Activated CD4-positive, alpha-beta memory T cell treated with anti-CD3 and anti-CD28 coated beads, Interleukin-2, amount 10 ng/mL, durations not matched to agents 7 days and 5 days (primary cell): ENCODE results near the gene NAA15. TPM values are rescaled to one million over a fixed set of nuclear protein-coding genes. Genes with fewer than 3 reads are reported as not detected.
"Not testable (repeated sequence)": the region's sequence is repeated elsewhere in the genome, so short reads cannot be mapped to it uniquely, and the experiment has no call there.

Experiments used
- CTCF ChIA-PET: fragments of 350-600 bp; sonication (Branson Sonifier 250); formaldehyde crosslinking; loops from one replicate; lab custom pipeline; 2021; ENCODE audit warnings: antibody characterized with exemption, inconsistent platforms; lab: Charles Lee
- POLR2A ChIA-PET: fragments of 350-600 bp; sonication (Branson Sonifier 250); formaldehyde crosslinking; loops from one replicate; lab custom pipeline; 2021; ENCODE audit warnings: antibody characterized with exemption; lab: Charles Lee
- DNase-seq: peaks from one replicate; pipeline ENCODE4 v3.0.0-alpha.2; 2020
- H3K27ac Mint-ChIP-seq: one replicate; pipeline ENCODE4 v1.8.0; 2021; ENCODE audit warnings: mild to moderate bottlenecking, mixed read lengths
- H3K27me3 Mint-ChIP-seq: one replicate; pipeline ENCODE4 v1.8.0; 2021; ENCODE audit warnings: mixed read lengths
- H3K36me3 Mint-ChIP-seq: one replicate; pipeline ENCODE4 v1.8.0; 2021; ENCODE audit warnings: low read depth, mixed read lengths
- H3K4me1 Mint-ChIP-seq: one replicate; pipeline ENCODE4 v1.8.0; 2021; ENCODE audit warnings: mixed read lengths
- H3K4me3 Mint-ChIP-seq: one replicate; pipeline ENCODE4 v1.8.0; 2021; ENCODE audit warnings: mild to moderate bottlenecking, mixed read lengths
- H3K9me3 Mint-ChIP-seq: one replicate; pipeline ENCODE4 v1.8.0; 2021; ENCODE audit warnings: mixed read lengths
- total RNA-seq, 2 experiments: library from RNA; stranded (reverse); gene quantifications; one replicate each; pipeline ENCODE4 v1.2.3, GENCODE V29; 2021

The NAA15 gene
- total RNA-seq, 2 experiments from 2014 or later, result 45.7 to 52.5 TPM

DNA sequence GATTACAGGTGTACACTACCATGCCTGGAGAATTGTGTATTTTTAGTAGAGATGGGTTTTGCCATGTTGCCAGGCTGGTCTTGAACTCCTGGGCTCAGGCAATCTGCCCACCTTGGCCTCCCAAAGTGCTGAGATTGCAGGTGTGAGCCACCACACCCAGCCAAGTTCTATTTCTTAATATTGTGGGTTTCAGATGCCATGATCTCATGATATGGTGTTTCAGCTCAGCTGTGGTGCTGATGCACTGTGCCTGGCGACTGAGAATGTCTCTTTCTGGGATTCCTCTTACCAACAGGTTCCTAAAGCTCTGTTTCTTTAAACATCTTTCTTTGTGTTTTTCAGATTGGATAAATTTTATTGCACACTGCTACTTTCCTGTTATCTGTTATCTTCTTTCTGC is 18.3 kb downstream of the NAA15 start:
- ChIA-PET CTCF (interaction anchor here (0.6 to 1.8 kb wide), 2 partner anchors 24 to 148 kb away, joined by 5 to 6 read pairs; no protein-coding TSS in a partner anchor), POLR2A (interaction anchor here (1.3 kb wide), 1 partner anchor 8 kb away, joined by 3 read pairs; no protein-coding TSS in a partner anchor)
- peaks cover 4% of the 10 kb centered on the region for H3K9me3 Mint-ChIP-seq
- peaks cover 46% of the 10 kb centered on the region for H3K36me3 Mint-ChIP-seq
- H3K4me1 Mint-ChIP-seq, result peaks cover 51% of the 10 kb centered on the region
- H3K4me3 Mint-ChIP-seq, result no peak overlapping the region
- DNase-seq, result no peak
- no peak overlapping the region for H3K27ac Mint-ChIP-seq
- no peaks in the 10 kb centered on the region for H3K27me3 Mint-ChIP-seq

DNA sequence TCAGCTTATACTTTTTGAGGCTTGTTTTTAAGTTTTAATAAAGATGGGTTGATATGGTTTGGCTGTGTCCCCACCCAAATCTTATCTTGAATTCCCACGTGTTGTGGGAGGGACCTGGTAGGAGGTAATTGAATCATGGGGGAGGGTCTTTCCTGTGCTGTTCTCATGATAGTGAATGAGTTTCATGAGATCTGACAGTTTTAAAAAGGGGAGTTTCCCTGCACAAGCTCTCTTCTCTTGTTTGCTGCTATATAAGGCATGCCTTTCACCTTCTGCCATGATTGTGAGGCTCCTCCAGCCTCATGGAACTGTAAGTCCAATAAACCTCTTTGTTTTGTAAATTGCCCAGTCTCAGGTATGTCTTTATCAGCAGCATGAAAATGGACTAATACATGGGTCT is 20.8 kb downstream of the NAA15 start:
- H3K36me3 Mint-ChIP-seq, result peaks cover 38% of the 10 kb centered on the region
- POLR2A ChIA-PET, H3K27me3 Mint-ChIP-seq, H3K27ac Mint-ChIP-seq, DNase-seq, H3K4me3 Mint-ChIP-seq, H3K9me3 Mint-ChIP-seq: not testable (repeated sequence)
- H3K4me1 Mint-ChIP-seq, result peaks cover 28% of the 10 kb centered on the region
- CTCF ChIA-PET, result interaction anchor here (1.6 kb wide), 1 partner anchor 26 kb away, joined by 5 read pairs; no protein-coding TSS in a partner anchor

DNA sequence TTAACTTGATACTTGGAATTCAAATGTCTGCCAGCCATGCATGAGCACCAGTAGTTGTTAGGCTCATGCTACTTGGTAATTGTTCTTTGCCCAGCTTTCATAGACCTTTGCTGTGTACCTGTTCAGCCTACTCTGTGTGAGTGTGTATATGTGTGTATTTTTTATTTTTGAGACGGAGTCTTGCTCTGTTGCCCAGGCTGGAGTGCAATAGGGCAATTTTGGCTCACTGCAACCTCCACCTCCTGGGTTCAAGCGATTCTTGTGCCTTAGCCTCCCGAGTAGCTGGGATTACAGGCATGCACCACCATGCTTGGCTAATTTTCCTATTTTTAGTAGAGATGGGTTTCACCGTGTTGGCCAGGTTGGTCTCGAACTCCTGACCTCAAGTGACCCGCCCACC is 21.2 kb downstream of the NAA15 start:
- CTCF ChIA-PET, result interaction anchor here (1.6 kb wide), 1 partner anchor 27 kb away, joined by 5 read pairs; no protein-coding TSS in a partner anchor
- POLR2A ChIA-PET, result interaction anchor here (0.6 kb wide), 1 partner anchor 96 kb away, joined by 3 read pairs; no protein-coding TSS in a partner anchor
- H3K27me3 Mint-ChIP-seq, DNase-seq, H3K27ac Mint-ChIP-seq, H3K9me3 Mint-ChIP-seq, H3K4me3 Mint-ChIP-seq: not testable (repeated sequence)
- H3K36me3 Mint-ChIP-seq, result peaks cover 37% of the 10 kb centered on the region
- peaks cover 26% of the 10 kb centered on the region for H3K4me1 Mint-ChIP-seq

DNA sequence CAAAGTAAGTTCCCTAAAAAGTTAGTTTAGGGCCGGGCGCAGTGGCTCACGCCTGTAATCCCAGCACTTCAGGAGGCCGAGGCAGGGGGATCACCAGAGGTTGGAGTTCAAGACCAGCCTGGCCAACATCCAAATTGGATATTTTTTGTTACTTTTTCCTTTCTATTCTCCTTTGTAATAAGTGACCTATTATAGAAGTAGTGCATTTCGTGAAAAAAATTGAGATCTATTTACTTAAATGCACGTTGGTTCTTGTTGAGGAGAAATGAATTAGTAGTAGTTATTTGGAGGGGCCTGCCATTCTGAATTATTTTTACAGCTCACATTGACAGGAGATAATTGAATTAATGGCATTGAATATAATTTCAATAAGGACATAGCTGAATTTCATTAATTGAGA is 23.3 kb downstream of the NAA15 start:
- peaks cover 23% of the 10 kb centered on the region for H3K4me1 Mint-ChIP-seq
- DNase-seq, result no peak
- H3K36me3 Mint-ChIP-seq, result peaks cover 39% of the 10 kb centered on the region
- CTCF ChIA-PET, result interaction anchor here (1.3 kb wide), 1 partner anchor 22 kb away, joined by 4 read pairs; the partner anchor contains the start of gene NDUFC1
- POLR2A ChIA-PET, result no interaction called here
- no peaks in the 10 kb centered on the region for H3K9me3 Mint-ChIP-seq
- H3K27me3 Mint-ChIP-seq, result no peaks in the 10 kb centered on the region
- H3K4me3 Mint-ChIP-seq, result no peak overlapping the region
- no peak overlapping the region for H3K27ac Mint-ChIP-seq

DNA sequence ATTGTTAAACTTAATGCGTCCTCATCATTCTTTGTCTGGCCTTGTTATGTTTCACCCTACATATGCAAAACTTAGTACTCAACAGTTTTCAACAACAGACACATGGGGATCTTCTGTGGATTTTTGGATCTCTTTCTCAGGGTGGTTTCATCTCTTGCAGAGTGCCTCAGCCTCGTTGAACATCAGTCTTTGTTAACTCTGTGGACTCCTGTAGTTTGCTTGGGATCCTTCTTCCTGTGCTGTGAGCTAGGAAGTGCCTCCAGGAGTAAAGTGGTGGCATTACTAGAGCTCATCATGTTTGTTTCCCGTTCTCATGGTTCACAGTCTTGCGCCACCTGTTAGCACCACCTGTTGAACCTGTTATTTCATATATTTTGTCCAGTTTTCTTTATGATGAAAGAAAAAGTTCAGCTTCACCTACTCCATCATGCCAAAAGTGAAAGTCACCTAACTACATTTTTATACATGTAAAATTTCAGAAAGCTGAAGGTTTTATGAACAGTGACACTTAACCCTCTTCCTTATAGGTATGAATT is 28.4 kb downstream of the NAA15 start:
- no peaks in the 10 kb centered on the region for H3K9me3 Mint-ChIP-seq
- peaks cover 32% of the 10 kb centered on the region for H3K36me3 Mint-ChIP-seq
- H3K4me3 Mint-ChIP-seq, result no peak overlapping the region
- peaks cover 23% of the 10 kb centered on the region for H3K4me1 Mint-ChIP-seq
- no peak for DNase-seq
- H3K27ac Mint-ChIP-seq, result no peak overlapping the region
- no peaks in the 10 kb centered on the region for H3K27me3 Mint-ChIP-seq
- ChIA-PET POLR2A (interaction anchor here (0.8 to 1.0 kb wide), 2 partner anchors 27 to 34 kb away, joined by 3 to 4 read pairs; partner anchors contain the start of gene NDUFC1), CTCF (interaction anchor here (0.8 to 1.7 kb wide), 5 partner anchors 12 to 299 kb away, joined by 3 to 9 read pairs (median 5); no protein-coding TSS in a partner anchor)

DNA sequence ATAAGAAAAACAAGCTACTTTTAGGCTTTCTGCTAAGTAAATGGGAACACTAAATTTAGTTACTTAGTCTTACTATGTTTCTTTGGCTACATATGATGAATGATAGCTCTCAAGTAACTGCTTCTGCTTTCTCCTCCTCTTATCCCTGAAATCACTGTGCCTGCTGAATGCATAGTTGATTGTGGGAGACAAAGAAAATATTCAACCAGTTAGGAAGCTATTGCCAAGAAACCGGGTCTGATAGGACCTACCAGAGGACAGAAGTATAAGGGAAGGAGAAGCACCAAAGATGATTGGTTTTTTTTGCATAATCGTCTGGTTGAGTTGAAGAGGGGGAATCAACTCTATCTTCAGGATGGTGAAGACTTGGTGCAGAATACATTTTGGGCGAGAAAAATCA is 29.0 kb downstream of the NAA15 start:
- ChIA-PET CTCF (interaction anchor here (0.8 to 1.7 kb wide), 5 partner anchors 12 to 300 kb away, joined by 3 to 9 read pairs (median 5); no protein-coding TSS in a partner anchor), POLR2A (interaction anchor here (0.8 to 1.0 kb wide), 2 partner anchors 28 to 35 kb away, joined by 3 to 4 read pairs; partner anchors contain the start of gene NDUFC1)
- Mint-ChIP-seq H3K36me3 (peaks cover 36% of the 10 kb centered on the region), H3K9me3 (no peaks in the 10 kb centered on the region), H3K4me1 (peaks cover 23% of the 10 kb centered on the region), H3K27me3 (no peaks in the 10 kb centered on the region), H3K27ac (no peak overlapping the region), H3K4me3 (no peak overlapping the region)
- DNase-seq, result no peak

DNA sequence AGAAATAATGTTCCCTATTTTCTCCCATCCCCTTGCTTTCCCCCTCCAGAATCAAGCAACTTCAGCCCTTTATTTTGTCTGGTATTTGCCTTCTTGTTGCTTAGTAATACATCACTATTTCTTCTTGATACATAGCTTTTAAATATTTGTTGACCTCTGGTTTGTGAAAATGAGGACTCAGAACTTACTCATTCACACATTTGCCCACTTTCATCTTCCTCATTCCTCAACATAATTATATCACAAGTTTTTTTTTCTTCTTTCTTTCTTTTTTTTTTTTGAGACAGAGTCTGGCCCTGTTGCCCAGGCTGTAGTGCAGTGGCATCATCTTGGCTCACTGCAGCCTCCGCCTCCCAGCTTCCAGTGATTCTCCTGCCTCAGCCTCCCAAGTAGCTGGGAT is 29.9 kb downstream of the NAA15 start:
- no peaks in the 10 kb centered on the region for H3K9me3 Mint-ChIP-seq
- ChIA-PET POLR2A (interaction anchor here (0.6 to 1.0 kb wide), 2 partner anchors 15 to 78 kb away, joined by 3 to 4 read pairs; no protein-coding TSS in a partner anchor), CTCF (interaction anchor here (1.7 kb wide), 2 partner anchors 22 to 35 kb away, joined by 5 to 9 read pairs; no protein-coding TSS in a partner anchor)
- DNase-seq, result no peak
- H3K4me1 Mint-ChIP-seq, result peaks cover 23% of the 10 kb centered on the region
- H3K36me3 Mint-ChIP-seq, result peaks cover 40% of the 10 kb centered on the region
- H3K4me3 Mint-ChIP-seq, result no peak overlapping the region
- no peaks in the 10 kb centered on the region for H3K27me3 Mint-ChIP-seq
- H3K27ac Mint-ChIP-seq, result no peak overlapping the region

DNA sequence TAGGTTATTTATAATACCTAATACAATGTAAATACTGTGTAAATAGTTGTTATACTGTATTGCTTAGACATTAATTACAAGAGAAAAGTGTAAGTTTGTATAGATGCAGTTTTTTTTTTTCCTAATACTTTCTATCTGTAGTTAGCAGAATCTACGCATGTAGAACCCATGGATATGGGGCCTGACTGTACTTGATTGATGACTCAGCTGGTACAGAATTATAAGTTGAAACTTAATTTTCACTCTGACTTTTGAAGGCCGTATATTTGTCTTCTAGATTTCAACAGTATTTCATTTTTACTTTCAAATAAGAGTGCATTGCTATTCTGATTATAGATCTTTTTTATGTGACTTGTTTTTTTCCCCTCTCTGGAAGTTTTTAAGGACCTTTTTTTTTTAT is 31.7 kb downstream of the NAA15 start:
- H3K27ac Mint-ChIP-seq, result no peak overlapping the region
- CTCF ChIA-PET, result no interaction called here

DNA sequence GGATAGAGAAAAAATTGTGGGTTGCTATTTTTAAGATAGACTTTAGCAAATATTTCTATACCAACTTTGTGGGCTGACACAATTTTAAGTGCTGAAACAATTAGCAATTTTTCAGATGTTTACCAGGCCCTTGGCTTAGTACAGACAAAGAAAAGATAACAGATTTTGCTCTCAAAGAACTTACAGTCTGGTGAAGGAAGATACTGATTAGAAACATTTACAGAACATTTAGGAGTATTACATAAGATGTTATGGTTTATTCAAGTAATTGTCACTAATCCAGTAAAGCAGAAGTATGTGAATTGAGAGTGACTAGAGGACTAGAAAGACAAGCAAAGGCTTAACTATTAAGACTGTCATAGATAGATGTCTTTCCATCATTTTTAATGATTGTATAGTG is 36.3 kb downstream of the NAA15 start:
- no peaks in the 10 kb centered on the region for H3K27me3 Mint-ChIP-seq
- H3K27ac Mint-ChIP-seq, result no peak overlapping the region
- peaks cover 40% of the 10 kb centered on the region for H3K36me3 Mint-ChIP-seq
- no peaks in the 10 kb centered on the region for H3K9me3 Mint-ChIP-seq
- CTCF ChIA-PET, result no interaction called here
- no peak for DNase-seq
- POLR2A ChIA-PET, result interaction anchor here (1.4 kb wide), 1 partner anchor 10 kb away, joined by 3 read pairs; no protein-coding TSS in a partner anchor
- no peak overlapping the region for H3K4me3 Mint-ChIP-seq
- H3K4me1 Mint-ChIP-seq, result peaks cover 11% of the 10 kb centered on the region

More for the DNA sequence above, 31.7 kb downstream of the NAA15 start:
- POLR2A ChIA-PET, result no interaction called here
- H3K27me3 Mint-ChIP-seq, result no peaks in the 10 kb centered on the region
- H3K4me3 Mint-ChIP-seq, result no peak overlapping the region
- no peaks in the 10 kb centered on the region for H3K9me3 Mint-ChIP-seq
- peaks cover 25% of the 10 kb centered on the region for H3K4me1 Mint-ChIP-seq
- DNase-seq, result no peak
- H3K36me3 Mint-ChIP-seq, result peaks cover 38% of the 10 kb centered on the region

DNA sequence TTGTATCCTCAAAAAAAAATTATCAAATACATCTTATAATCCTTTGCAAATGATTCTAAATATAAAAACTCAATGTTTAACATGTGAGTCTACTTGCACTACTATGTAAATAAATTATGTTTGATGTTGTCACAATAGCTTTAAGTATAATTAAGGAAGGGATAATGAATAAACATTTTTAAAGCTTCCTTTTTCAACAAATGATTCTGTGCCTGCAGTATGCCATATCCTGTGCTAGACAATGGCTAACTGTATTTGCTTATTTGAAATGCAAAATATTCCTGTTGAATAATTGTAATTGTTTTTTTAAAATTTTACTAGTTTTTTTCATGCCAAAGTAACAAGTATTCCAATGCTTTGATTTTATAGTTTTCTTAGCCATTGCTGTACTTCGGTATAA is 60.0 kb downstream of the NAA15 start:
- no peaks in the 10 kb centered on the region for H3K27me3 Mint-ChIP-seq
- H3K4me3 Mint-ChIP-seq, result no peak overlapping the region
- DNase-seq, result no peak
- ChIA-PET CTCF (no interaction called here), POLR2A (no interaction called here)
- H3K27ac Mint-ChIP-seq, result no peak overlapping the region
- H3K4me1 Mint-ChIP-seq, result no peaks in the 10 kb centered on the region
- peaks cover 44% of the 10 kb centered on the region for H3K36me3 Mint-ChIP-seq
- no peaks in the 10 kb centered on the region for H3K9me3 Mint-ChIP-seq

DNA sequence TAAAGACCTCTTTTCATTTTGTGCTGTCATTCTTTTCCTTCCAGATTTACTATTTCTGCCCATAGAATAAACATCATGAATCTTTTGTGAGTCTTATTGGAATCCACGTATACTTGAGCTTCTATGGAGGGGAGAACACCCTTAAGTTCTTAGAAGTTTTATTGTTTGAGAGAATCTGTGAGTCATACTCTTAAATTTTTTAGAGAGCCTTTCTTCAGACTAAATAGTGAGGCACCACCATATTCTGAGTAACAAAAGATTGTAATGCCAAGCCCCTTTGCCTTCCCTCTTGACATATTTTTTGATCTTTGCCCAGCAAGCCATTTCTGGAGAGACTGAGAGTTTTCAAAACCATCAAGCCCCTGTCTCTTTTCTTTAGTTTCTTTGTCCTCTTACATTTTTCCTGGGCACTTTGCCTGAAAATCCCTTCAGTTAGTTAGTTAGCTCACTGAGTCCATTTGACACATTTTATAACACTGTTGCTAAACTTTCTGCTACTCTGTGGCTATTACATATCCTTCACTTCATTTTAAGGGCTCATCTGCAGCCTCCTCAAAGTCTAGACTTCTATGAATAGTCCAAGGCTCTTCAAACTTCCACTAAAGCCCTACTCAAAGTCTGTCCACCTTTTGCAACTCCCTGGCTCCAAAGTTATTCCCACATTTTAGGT is 66.3 kb downstream of the NAA15 start:
- Mint-ChIP-seq H3K27ac (no peak overlapping the region), H3K4me1 (no peaks in the 10 kb centered on the region), H3K27me3 (no peaks in the 10 kb centered on the region), H3K4me3 (no peak overlapping the region), H3K9me3 (no peaks in the 10 kb centered on the region), H3K36me3 (peaks cover 53% of the 10 kb centered on the region)
- ChIA-PET POLR2A (interaction anchor here (0.9 kb wide), 1 partner anchor 351 kb away, joined by 4 read pairs; no protein-coding TSS in a partner anchor), CTCF (no interaction called here)
- no peak for DNase-seq

DNA sequence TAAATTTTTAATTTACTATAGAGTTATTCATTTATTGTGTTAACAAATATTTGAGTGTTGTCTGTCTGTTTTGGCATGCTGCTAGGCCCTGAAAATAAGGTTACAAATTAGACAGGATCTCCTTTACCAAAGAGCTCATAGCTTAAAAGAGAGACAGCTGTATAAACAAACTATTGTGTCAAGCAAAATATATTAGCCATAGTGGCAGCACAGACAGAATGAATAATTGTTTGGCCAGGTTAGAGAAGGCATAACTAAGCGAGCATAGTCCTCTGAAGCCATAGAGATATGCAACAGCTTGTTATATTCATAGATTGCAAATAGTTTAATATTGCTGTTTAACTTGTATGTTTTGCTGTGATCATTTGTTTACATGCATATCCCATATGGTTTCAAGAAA is 67.7 kb downstream of the NAA15 start:
- Mint-ChIP-seq H3K9me3 (no peaks in the 10 kb centered on the region), H3K4me3 (no peak overlapping the region), H3K4me1 (no peaks in the 10 kb centered on the region), H3K27ac (no peak overlapping the region), H3K27me3 (no peaks in the 10 kb centered on the region), H3K36me3 (peaks cover 54% of the 10 kb centered on the region)
- ChIA-PET CTCF (no interaction called here), POLR2A (no interaction called here)
- no peak for DNase-seq

DNA sequence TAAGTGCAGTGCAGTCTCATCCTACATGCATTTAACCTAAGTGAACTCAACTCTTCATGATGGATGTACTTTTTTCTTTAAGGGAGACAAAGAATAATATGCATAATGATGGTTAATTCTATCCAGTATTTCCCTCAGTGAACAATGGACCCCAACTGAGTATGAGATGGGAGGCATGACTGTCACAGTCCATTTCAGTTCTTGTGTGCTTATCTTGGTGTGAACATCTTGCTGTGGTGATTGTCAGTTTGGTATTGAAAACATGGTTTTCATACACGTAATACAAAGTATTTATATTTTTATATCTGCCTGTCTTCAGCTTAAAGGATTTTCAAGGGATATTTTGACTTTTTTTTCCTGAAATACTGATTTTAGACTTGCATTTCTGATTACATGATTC is 72.9 kb downstream of the NAA15 start:
- no peaks in the 10 kb centered on the region for H3K4me1 Mint-ChIP-seq
- peaks cover 47% of the 10 kb centered on the region for H3K36me3 Mint-ChIP-seq
- H3K27ac Mint-ChIP-seq, result no peak overlapping the region
- no peak for DNase-seq
- H3K4me3 Mint-ChIP-seq, result no peak overlapping the region
- POLR2A ChIA-PET, result no interaction called here
- H3K9me3 Mint-ChIP-seq, result no peaks in the 10 kb centered on the region
- CTCF ChIA-PET, result no interaction called here
- H3K27me3 Mint-ChIP-seq, result no peaks in the 10 kb centered on the region
